Measurements from ENCODE around the gene C1QTNF6.

Gene C1QTNF6

GRCh38 chr22:37195921-37196320 is 7.9 kb upstream of the C1QTNF6 start:
- no peak for ATAC-seq
- TF ChIP-seq, protein P1, sequence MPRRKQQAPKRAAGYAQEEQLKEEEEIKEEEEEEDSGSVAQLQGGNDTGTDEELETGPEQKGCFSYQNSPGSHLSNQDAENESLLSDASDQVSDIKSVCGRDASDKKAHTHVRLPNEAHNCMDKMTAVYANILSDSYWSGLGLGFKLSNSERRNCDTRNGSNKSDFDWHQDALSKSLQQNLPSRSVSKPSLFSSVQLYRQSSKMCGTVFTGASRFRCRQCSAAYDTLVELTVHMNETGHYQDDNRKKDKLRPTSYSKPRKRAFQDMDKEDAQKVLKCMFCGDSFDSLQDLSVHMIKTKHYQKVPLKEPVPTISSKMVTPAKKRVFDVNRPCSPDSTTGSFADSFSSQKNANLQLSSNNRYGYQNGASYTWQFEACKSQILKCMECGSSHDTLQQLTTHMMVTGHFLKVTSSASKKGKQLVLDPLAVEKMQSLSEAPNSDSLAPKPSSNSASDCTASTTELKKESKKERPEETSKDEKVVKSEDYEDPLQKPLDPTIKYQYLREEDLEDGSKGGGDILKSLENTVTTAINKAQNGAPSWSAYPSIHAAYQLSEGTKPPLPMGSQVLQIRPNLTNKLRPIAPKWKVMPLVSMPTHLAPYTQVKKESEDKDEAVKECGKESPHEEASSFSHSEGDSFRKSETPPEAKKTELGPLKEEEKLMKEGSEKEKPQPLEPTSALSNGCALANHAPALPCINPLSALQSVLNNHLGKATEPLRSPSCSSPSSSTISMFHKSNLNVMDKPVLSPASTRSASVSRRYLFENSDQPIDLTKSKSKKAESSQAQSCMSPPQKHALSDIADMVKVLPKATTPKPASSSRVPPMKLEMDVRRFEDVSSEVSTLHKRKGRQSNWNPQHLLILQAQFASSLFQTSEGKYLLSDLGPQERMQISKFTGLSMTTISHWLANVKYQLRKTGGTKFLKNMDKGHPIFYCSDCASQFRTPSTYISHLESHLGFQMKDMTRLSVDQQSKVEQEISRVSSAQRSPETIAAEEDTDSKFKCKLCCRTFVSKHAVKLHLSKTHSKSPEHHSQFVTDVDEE (CRISPR knock-in tag; IDR thresholded peaks at IDR 0.05): no peak
- TF ChIP-seq ZFP3 (CRISPR knock-in tag; IDR thresholded peaks at IDR 0.05) (peak; percentile 73), OSR1 (CRISPR knock-in tag; IDR thresholded peaks at IDR 0.05) (0 out of 2 replicates have a peak, but pooled peaks have one; percentile 43), ARNTL (CRISPR knock-in tag; IDR thresholded peaks at IDR 0.05; ENCODE audit: borderline replicate concordance, low read depth) (no peak), POU6F1 (CRISPR knock-in tag; IDR thresholded peaks at IDR 0.05; ENCODE audit: borderline replicate concordance, low read depth) (no peak)

DNA sequence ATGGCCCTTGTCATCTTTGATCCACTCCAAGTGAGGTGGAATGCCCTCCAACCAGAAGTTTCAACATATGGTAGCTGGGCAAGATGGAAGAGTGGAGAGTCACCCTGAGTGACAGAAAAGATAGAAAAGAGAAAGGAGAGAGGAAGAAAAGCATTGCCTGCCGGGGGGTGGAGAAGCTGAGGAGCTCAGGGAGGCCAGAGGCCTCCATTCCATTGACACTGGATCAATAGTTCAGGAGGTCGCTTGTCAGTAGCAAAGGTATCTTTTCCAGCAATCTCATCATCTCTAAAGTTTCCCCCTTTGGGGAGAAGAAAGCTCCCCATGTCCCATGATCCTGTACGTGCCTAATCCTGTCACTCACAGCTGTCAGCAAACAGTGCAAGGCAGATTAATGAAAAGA is 6.7 kb upstream of the C1QTNF6 start:
- no peak for TF ChIP-seq ZNF565 (CRISPR knock-in tag; conservative IDR thresholded peaks at IDR 0.05; ENCODE audit: low read depth)
- TF ChIP-seq ZFP3 (CRISPR knock-in tag; IDR thresholded peaks at IDR 0.05): no peak
- TF ChIP-seq CREB5 (CRISPR knock-in tag; IDR thresholded peaks at IDR 0.05; ENCODE audit: low read depth): no peak
- no peak for TF ChIP-seq GLIS3 (CRISPR knock-in tag; IDR thresholded peaks at IDR 0.05)
- TF ChIP-seq ISL1 (CRISPR knock-in tag; IDR thresholded peaks at IDR 0.05): no peak
- TF ChIP-seq ZC3H10 (CRISPR knock-in tag; IDR thresholded peaks at IDR 0.05): no peak
- TF ChIP-seq ZNF70 (CRISPR knock-in tag; IDR thresholded peaks at IDR 0.05): no peak
- no peak for TF ChIP-seq ZFP30 (CRISPR knock-in tag; IDR thresholded peaks at IDR 0.05)
- TF ChIP-seq TCF4 (CRISPR knock-in tag; IDR thresholded peaks at IDR 0.05; ENCODE audit: borderline replicate concordance): no peak
- TF ChIP-seq PPARA (CRISPR knock-in tag; IDR thresholded peaks at IDR 0.05; ENCODE audit: borderline replicate concordance): no peak
- TF ChIP-seq, protein P1 (CRISPR knock-in tag; IDR thresholded peaks at IDR 0.05): no peak
- no peak for TF ChIP-seq ARNTL (CRISPR knock-in tag; IDR thresholded peaks at IDR 0.05; ENCODE audit: borderline replicate concordance, low read depth)
- TF ChIP-seq, protein P2, sequence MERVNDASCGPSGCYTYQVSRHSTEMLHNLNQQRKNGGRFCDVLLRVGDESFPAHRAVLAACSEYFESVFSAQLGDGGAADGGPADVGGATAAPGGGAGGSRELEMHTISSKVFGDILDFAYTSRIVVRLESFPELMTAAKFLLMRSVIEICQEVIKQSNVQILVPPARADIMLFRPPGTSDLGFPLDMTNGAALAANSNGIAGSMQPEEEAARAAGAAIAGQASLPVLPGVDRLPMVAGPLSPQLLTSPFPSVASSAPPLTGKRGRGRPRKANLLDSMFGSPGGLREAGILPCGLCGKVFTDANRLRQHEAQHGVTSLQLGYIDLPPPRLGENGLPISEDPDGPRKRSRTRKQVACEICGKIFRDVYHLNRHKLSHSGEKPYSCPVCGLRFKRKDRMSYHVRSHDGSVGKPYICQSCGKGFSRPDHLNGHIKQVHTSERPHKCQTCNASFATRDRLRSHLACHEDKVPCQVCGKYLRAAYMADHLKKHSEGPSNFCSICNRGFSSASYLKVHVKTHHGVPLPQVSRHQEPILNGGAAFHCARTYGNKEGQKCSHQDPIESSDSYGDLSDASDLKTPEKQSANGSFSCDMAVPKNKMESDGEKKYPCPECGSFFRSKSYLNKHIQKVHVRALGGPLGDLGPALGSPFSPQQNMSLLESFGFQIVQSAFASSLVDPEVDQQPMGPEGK (CRISPR knock-in tag; IDR thresholded peaks at IDR 0.05; ENCODE audit: borderline replicate concordance): no peak
- no peak for ATAC-seq

DNA sequence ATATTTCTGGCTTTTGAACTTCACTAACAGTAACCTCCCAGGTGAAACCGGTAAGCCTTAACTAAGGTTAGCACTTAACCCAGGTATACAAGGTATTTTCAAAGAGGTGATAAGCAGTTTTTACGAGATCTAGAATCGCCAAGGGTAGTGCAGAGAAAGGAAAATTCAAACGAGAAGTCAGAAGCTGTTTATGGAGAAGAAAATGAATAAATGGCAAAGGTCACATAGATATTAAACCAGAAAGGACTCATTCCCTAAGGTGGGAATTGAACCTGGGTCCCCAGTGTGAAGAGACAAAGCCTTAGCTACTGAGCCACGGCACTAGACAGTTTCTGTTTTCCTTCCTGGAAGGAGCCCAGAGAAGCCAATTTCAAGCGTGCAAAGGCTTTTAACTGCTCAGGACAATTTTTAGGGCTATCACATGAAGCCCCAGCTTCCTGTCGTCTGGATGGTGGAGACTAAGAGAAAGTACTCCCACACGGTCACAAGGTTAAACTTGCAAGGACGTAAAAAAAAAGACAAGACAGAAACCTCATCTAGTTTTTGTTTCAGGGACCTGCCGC is 5.7 kb upstream of the C1QTNF6 start:
- TF ChIP-seq, protein P1 (CRISPR knock-in tag; IDR thresholded peaks at IDR 0.05): no peak
- no peak for TF ChIP-seq CREB5 (CRISPR knock-in tag; IDR thresholded peaks at IDR 0.05; ENCODE audit: low read depth)
- TF ChIP-seq TCF4 (CRISPR knock-in tag; IDR thresholded peaks at IDR 0.05; ENCODE audit: borderline replicate concordance): no peak
- TF ChIP-seq ISL1 (CRISPR knock-in tag; IDR thresholded peaks at IDR 0.05): no peak
- TF ChIP-seq CSDC2 (CRISPR knock-in tag; IDR thresholded peaks at IDR 0.05): no peak
- ATAC-seq: no peak
